BJ (cell line): Measurements from ENCODE around the gene FMN1. TPM values are rescaled to one million over a fixed set of nuclear protein-coding genes. Genes with fewer than 3 reads are reported as not detected.
"Not testable (repeated sequence)": the region's sequence is repeated elsewhere in the genome, so short reads cannot be mapped to it uniquely, and the experiment has no call there.

ENCODE experiments used
- CTCF ChIA-PET: fragments of 350-600 bp; formaldehyde crosslinking; extraction: SDS; loops from one replicate; lab custom pipeline; 2021; ENCODE audit warnings: antibody characterized with exemption, inconsistent platforms; lab: Yijun Ruan, JAX
- POLR2A ChIA-PET: fragments of 300-600 bp; sonication (Branson Sonifier 250); formaldehyde crosslinking; extraction: SDS; loops from one replicate; lab custom pipeline; 2021; ENCODE audit warnings: antibody characterized with exemption; lab: Charles Lee
- DNase-seq: peaks from one replicate; pipeline ENCODE4 v3.0.0-alpha.2; 2011; ENCODE audit warnings: low read depth
- H3K27me3 ChIP-seq: 2 replicates; pipeline ENCODE4 v1.6.0; 2011; ENCODE audit warnings: low read length; ENCODE audit not compliant: control insufficient read depth, insufficient read depth
- H3K36me3 ChIP-seq: 2 replicates; pipeline ENCODE4 v1.5.1; 2011; ENCODE audit warnings: low read length; ENCODE audit not compliant: control insufficient read depth, insufficient read depth
- H3K4me3 ChIP-seq: 2 replicates; pipeline ENCODE4 v1.5.1; 2011; ENCODE audit warnings: low read depth, mild to moderate bottlenecking, control low read depth, low read length
- CTCF ChIP-seq: IDR thresholded peaks from 2 replicates; pipeline ENCODE4 v1.5.1; 2011; ENCODE audit warnings: low read depth, mild to moderate bottlenecking, control low read depth, inconsistent platforms, low read length, moderate library complexity; ENCODE audit not compliant: insufficient read depth
- polyA plus RNA-seq: library from polyadenylated mRNA; depleted of rRNA; stranded (reverse); fragments of >200 nt; gene quantifications from 2 replicates; pipeline ENCODE4 v1.2.3, GENCODE V29; 2011

The FMN1 gene
- polyA plus RNA-seq, 1 experiment: 2.6 TPM

- Histone ChIP-seq H3K4me3 (no peak overlapping the region), H3K27me3 (no peaks in the 10 kb centered on the region), H3K36me3 (no peaks in the 10 kb centered on the region)
- CTCF ChIA-PET: interaction anchor here (0.6 to 3.5 kb wide), 32 partner anchors 11 to 312 kb away, joined by 3 to 25 read pairs (median 4); no protein-coding TSS in a partner anchor
- peak; percentile 75 for TF ChIP-seq CTCF
- POLR2A ChIA-PET: interaction anchor here (0.6 to 0.7 kb wide), 3 partner anchors 19 to 89 kb away, joined by 4 to 13 read pairs (median 7); no protein-coding TSS in a partner anchor
- DNase-seq: peak; percentile 31
Observed at GRCh38 chr15:32956006-32956405, 238.5 kb downstream of the FMN1 start.

GRCh38 chr15:32953533-32953910 is 241.0 kb downstream of the FMN1 start:
- Histone ChIP-seq H3K4me3 (no peak overlapping the region), H3K27me3 (no peaks in the 10 kb centered on the region), H3K36me3 (no peaks in the 10 kb centered on the region)
- TF ChIP-seq CTCF: no peak
- CTCF ChIA-PET: interaction anchor here (1.0 to 3.7 kb wide), 10 partner anchors 11 to 291 kb away, joined by 3 to 22 read pairs (median 5); no protein-coding TSS in a partner anchor
- DNase-seq: no peak
- POLR2A ChIA-PET: no interaction called here

- ChIA-PET POLR2A (no interaction called here), CTCF (interaction anchor here (1.0 to 3.7 kb wide), 10 partner anchors 11 to 291 kb away, joined by 3 to 14 read pairs (median 5); no protein-coding TSS in a partner anchor)
- no peak overlapping the region for H3K4me3 ChIP-seq
- no peaks in the 10 kb centered on the region for H3K27me3 ChIP-seq
- no peak for DNase-seq
- H3K36me3 ChIP-seq: no peaks in the 10 kb centered on the region
- no peak for TF ChIP-seq CTCF
Observed at GRCh38 chr15:32952901-32953532, 241.5 kb downstream of the FMN1 start.

- DNase-seq: no peak
- POLR2A ChIA-PET: no interaction called here
- Histone ChIP-seq H3K4me3 (no peak overlapping the region), H3K27me3 (no peaks in the 10 kb centered on the region), H3K36me3 (no peaks in the 10 kb centered on the region)
- TF ChIP-seq CTCF: no peak
- CTCF ChIA-PET: interaction anchor here (1.0 to 3.7 kb wide), 7 partner anchors 13 to 289 kb away, joined by 3 to 14 read pairs (median 5); no protein-coding TSS in a partner anchor
Observed at GRCh38 chr15:32951736-32952464, 242.6 kb downstream of the FMN1 start.

GRCh38 chr15:32950051-32950450 is 244.5 kb downstream of the FMN1 start:
- POLR2A ChIA-PET, DNase-seq, H3K27me3 ChIP-seq, H3K4me3 ChIP-seq, H3K36me3 ChIP-seq: not testable (repeated sequence)
- CTCF ChIA-PET: interaction anchor here (0.6 kb wide), 1 partner anchor 10 kb away, joined by 3 read pairs; no protein-coding TSS in a partner anchor
